Measurements from ENCODE around the gene SPEM2. TPM values are rescaled to one million over a fixed set of nuclear protein-coding genes. Genes with fewer than 3 reads are reported as not detected.

Gene SPEM2
- total RNA-seq, 1 donor from 2014 or later = not detected

- Mint-ChIP-seq H3K36me3 (peaks cover 9% of the 10 kb centered on the region), H3K27me3 (ENCODE audit: insufficient read depth, low read depth) (peaks cover 13% of the 10 kb centered on the region), H3K27ac (peak within 1 kb of the TSS; percentile 50), H3K4me1 (peaks cover 35% of the 10 kb centered on the region), H3K9me3 (no peaks in the 10 kb centered on the region), H3K4me3 (peak within 1 kb of the TSS; percentile 96)
- H3K4me3 ChIP-seq = peak within 1 kb of the TSS; percentile 97
- peaks cover 36% of the 10 kb centered on the region for H4K20me1 ChIP-seq (ENCODE audit: low read depth)
- H3K79me2 ChIP-seq (ENCODE audit: low read depth) = peaks cover 46% of the 10 kb centered on the region
- no peak within 1 kb of the TSS for H2AFZ ChIP-seq (replicated peaks)
- H3K27me3 ChIP-seq = no peaks in the 10 kb centered on the region
- peak within 1 kb of the TSS; percentile 100 for H3K4me2 ChIP-seq
- peaks cover 50% of the 10 kb centered on the region for H3F3A ChIP-seq (ENCODE audit: low read depth)
- H3K36me3 ChIP-seq = no peaks in the 10 kb centered on the region
- H3K9me3 ChIP-seq (ENCODE audit: low read depth) = no peaks in the 10 kb centered on the region
- H3K27ac ChIP-seq = peak within 1 kb of the TSS; percentile 58
- peak; percentile 100 for DNase-seq (ENCODE audit: low spot score)
- TF ChIP-seq CTCF (IDR thresholded peaks at IDR 0.05) (no peak), EZH2 (IDR thresholded peaks at IDR 0.05) (no peak), EZH2phosphoT487 (IDR thresholded peaks at IDR 0.05) (no peak)
- peaks cover 19% of the 10 kb centered on the region for H3K4me1 ChIP-seq
- H3K9ac ChIP-seq = peak within 1 kb of the TSS; percentile 81
Observed at GRCh38 chr17:7403977-7404736, 21.3 kb upstream of the SPEM2 start, which contains the start of gene TMEM256. TMEM256 (minus strand) TSS chr17:7404097; CDS start chr17:7404084, 13 bp downstream.

- Histone ChIP-seq H3K4me3 (peak overlapping the region; percentile 97), H3K27me3 (no peaks in the 10 kb centered on the region), H3K27ac (peak overlapping the region; percentile 58), H3K9me3 (ENCODE audit: low read depth) (no peaks in the 10 kb centered on the region), H3F3A (ENCODE audit: low read depth) (peaks cover 44% of the 10 kb centered on the region), H3K9ac (peak overlapping the region; percentile 81), H3K4me2 (peak overlapping the region; percentile 100), H3K4me1 (peaks cover 19% of the 10 kb centered on the region), H4K20me1 (ENCODE audit: low read depth) (peaks cover 41% of the 10 kb centered on the region), H3K36me3 (no peaks in the 10 kb centered on the region), H2AFZ (replicated peaks) (no peak overlapping the region), H3K79me2 (ENCODE audit: low read depth) (peaks cover 46% of the 10 kb centered on the region)
- Mint-ChIP-seq H3K9me3 (no peaks in the 10 kb centered on the region), H3K27ac (peak overlapping the region; percentile 50), H3K4me1 (peaks cover 38% of the 10 kb centered on the region), H3K36me3 (peaks cover 13% of the 10 kb centered on the region), H3K4me3 (peak overlapping the region; percentile 96), H3K27me3 (ENCODE audit: insufficient read depth, low read depth) (peaks cover 16% of the 10 kb centered on the region)
- TF ChIP-seq EZH2 (IDR thresholded peaks at IDR 0.05) (no peak), CTCF (IDR thresholded peaks at IDR 0.05) (no peak), EZH2phosphoT487 (IDR thresholded peaks at IDR 0.05) (no peak)
- peak; percentile 90 for DNase-seq (ENCODE audit: low spot score)
Observed at GRCh38 chr17:7404737-7405349, 20.6 kb upstream of the SPEM2 start.

- H3K27ac ChIP-seq = peak overlapping the region; percentile 58
- H3K4me1 Mint-ChIP-seq = peaks cover 43% of the 10 kb centered on the region
- peak; percentile 70 for DNase-seq (ENCODE audit: low spot score)
Observed at GRCh38 chr17:7405350-7406234, 19.8 kb upstream of the SPEM2 start.

More at GRCh38 chr17:7405350-7406234, 19.8 kb upstream of the SPEM2 start:
- Mint-ChIP-seq H3K27ac (peak overlapping the region; percentile 50), H3K4me3 (peak overlapping the region; percentile 95), H3K36me3 (peaks cover 21% of the 10 kb centered on the region), H3K9me3 (no peaks in the 10 kb centered on the region), H3K27me3 (ENCODE audit: insufficient read depth, low read depth) (peaks cover 16% of the 10 kb centered on the region)
- H3K4me3 ChIP-seq = peak overlapping the region; percentile 97
- peak overlapping the region; percentile 100 for H3K4me2 ChIP-seq
- no peak overlapping the region for H2AFZ ChIP-seq (replicated peaks)
- peaks cover 43% of the 10 kb centered on the region for H3F3A ChIP-seq (ENCODE audit: low read depth)
- H3K79me2 ChIP-seq (ENCODE audit: low read depth) = peaks cover 46% of the 10 kb centered on the region
- no peaks in the 10 kb centered on the region for H3K27me3 ChIP-seq
- no peak for TF ChIP-seq EZH2phosphoT487 (IDR thresholded peaks at IDR 0.05)
- TF ChIP-seq EZH2 (IDR thresholded peaks at IDR 0.05) = no peak
- TF ChIP-seq CTCF (IDR thresholded peaks at IDR 0.05) = no peak
- peaks cover 43% of the 10 kb centered on the region for H4K20me1 ChIP-seq (ENCODE audit: low read depth)
- H3K9ac ChIP-seq = peak overlapping the region; percentile 81
- peaks cover 19% of the 10 kb centered on the region for H3K4me1 ChIP-seq
- H3K9me3 ChIP-seq (ENCODE audit: low read depth) = no peaks in the 10 kb centered on the region
- H3K36me3 ChIP-seq = no peaks in the 10 kb centered on the region

Measured in neural progenitor cell (in vitro differentiated cells).